ENCODE measurements around the gene AFF1. TPM values are rescaled to one million over a fixed set of nuclear protein-coding genes. Genes with fewer than 3 reads are reported as not detected.
A peak's percentile ranks its signal among the peaks of the same experiment; 100 is the strongest.

Gene AFF1
- total and polyA plus RNA-seq, 4 donors = 7.2 to 42.8 (median 21.5) TPM

- Histone ChIP-seq H3K36me3 (ENCODE audit: control insufficient read depth in 4 of 4, insufficient read depth in 3 of 4, low read depth in 1 of 4, low read length in 3 of 4) (no peaks in the 10 kb centered on the region), H3K4me1 (ENCODE audit: control insufficient read depth in 4 of 4, insufficient read depth in 4 of 4, low read length in 3 of 4) (peaks cover 6 to 50% (median 35%) of the 10 kb centered on the region in 4 donors), H3K9me3 (ENCODE audit: control insufficient read depth in 4 of 4, low read length in 3 of 4) (no peaks in the 10 kb centered on the region), H3K4me3 (ENCODE audit: low read depth in 1 of 3, low read length in 3 of 3) (no peak overlapping the region), H3K27ac (ENCODE audit: low read depth in 1 of 2, low read length in 2 of 2) (no peak overlapping the region), H3K27me3 (ENCODE audit: control insufficient read depth in 4 of 4, insufficient read depth in 4 of 4, low read length in 3 of 4) (no peaks in the 10 kb centered on the region), H3K9ac (ENCODE audit: low read depth in 1 of 2, low read length in 2 of 2) (no peak overlapping the region)
- 47% methylated on average over 4 of the region's 4 CpGs for WGBS
- TF ChIP-seq FOXA2 (IDR thresholded peaks at IDR 0.05) = no peak
- DNase-seq (ENCODE audit: low spot score) = no peak
Measured at GRCh38 chr4:87026800-87027495, 92.1 kb downstream of the AFF1 start.

GRCh38 chr4:87029356-87029755 lies 94.5 kb downstream of the AFF1 start:
- no peaks in the 10 kb centered on the region for H3K36me3 ChIP-seq (ENCODE audit: control insufficient read depth in 4 of 4, insufficient read depth in 3 of 4, low read depth in 1 of 4, low read length in 3 of 4)
- no peaks in the 10 kb centered on the region for H3K9me3 ChIP-seq (ENCODE audit: control insufficient read depth in 4 of 4, low read length in 3 of 4)
- peak overlapping the region; percentile 30 to 66 for H3K27ac ChIP-seq (ENCODE audit: low read depth in 1 of 2, low read length in 2 of 2)
- 66% methylated on average over 5 of the region's 5 CpGs for WGBS
- no peak overlapping the region for H3K4me3 ChIP-seq (ENCODE audit: low read depth in 1 of 3, low read length in 3 of 3)
- no peak for DNase-seq (ENCODE audit: low spot score)
- peaks cover 7 to 64% (median 51%) of the 10 kb centered on the region in 4 donors for H3K4me1 ChIP-seq (ENCODE audit: control insufficient read depth in 4 of 4, insufficient read depth in 4 of 4, low read length in 3 of 4)
- no peak overlapping the region for H3K9ac ChIP-seq (ENCODE audit: low read depth in 1 of 2, low read length in 2 of 2)
- no peaks in the 10 kb centered on the region for H3K27me3 ChIP-seq (ENCODE audit: control insufficient read depth in 4 of 4, insufficient read depth in 4 of 4, low read length in 3 of 4)
- TF ChIP-seq SP1 (IDR thresholded peaks at IDR 0.05) (peak; percentile 69), RXRA (IDR thresholded peaks at IDR 0.05) (peak; percentile 39 to 43), RAD21 (IDR thresholded peaks at IDR 0.05) (peak; percentile 14 to 38), ZBTB33 (IDR thresholded peaks at IDR 0.05) (no peak), NR2F2 (IDR thresholded peaks at IDR 0.05) (peak; percentile 83)

GRCh38 chr4:87030124-87030523 lies 95.3 kb downstream of the AFF1 start:
- Histone ChIP-seq H3K36me3 (ENCODE audit: control insufficient read depth in 4 of 4, insufficient read depth in 3 of 4, low read depth in 1 of 4, low read length in 3 of 4) (no peaks in the 10 kb centered on the region), H3K9ac (ENCODE audit: low read depth in 1 of 2, low read length in 2 of 2) (no peak overlapping the region), H3K27ac (ENCODE audit: low read depth in 1 of 2, low read length in 2 of 2) (no peak overlapping the region), H3K9me3 (ENCODE audit: control insufficient read depth in 4 of 4, low read length in 3 of 4) (no peaks in the 10 kb centered on the region), H3K4me3 (ENCODE audit: low read depth in 1 of 3, low read length in 3 of 3) (no peak overlapping the region), H3K27me3 (ENCODE audit: control insufficient read depth in 4 of 4, insufficient read depth in 4 of 4, low read length in 3 of 4) (no peaks in the 10 kb centered on the region), H3K4me1 (ENCODE audit: control insufficient read depth in 4 of 4, insufficient read depth in 4 of 4, low read length in 3 of 4) (peaks cover 7 to 69% (median 49%) of the 10 kb centered on the region in 4 donors)
- WGBS = 85% methylated on average over 4 of the region's 4 CpGs
- no peak for TF ChIP-seq CTCF (IDR thresholded peaks at IDR 0.05; ENCODE audit: low read depth, low read length, missing input control)
- no peak for TF ChIP-seq JUND (IDR thresholded peaks at IDR 0.05)
- TF ChIP-seq YY1 (IDR thresholded peaks at IDR 0.05) = no peak
- no peak for TF ChIP-seq HNF4G (IDR thresholded peaks at IDR 0.05)
- TF ChIP-seq FOXA1 (IDR thresholded peaks at IDR 0.05) = no peak
- no peak for TF ChIP-seq REST (IDR thresholded peaks at IDR 0.05)
- no peak for TF ChIP-seq ATF3 (IDR thresholded peaks at IDR 0.05)
- no peak for TF ChIP-seq HNF4A (conservative IDR thresholded peaks at IDR 0.05)
- no peak for TF ChIP-seq RAD21 (IDR thresholded peaks at IDR 0.05)
- no peak for TF ChIP-seq MAX (IDR thresholded peaks at IDR 0.05)
- no peak for TF ChIP-seq NR2F2 (IDR thresholded peaks at IDR 0.05)
- TF ChIP-seq GABPA (IDR thresholded peaks at IDR 0.05 in 1 of 2, conservative IDR thresholded peaks at IDR 0.05 in 1 of 2) = no peak
- no peak for TF ChIP-seq RXRA (IDR thresholded peaks at IDR 0.05)
- DNase-seq (ENCODE audit: low spot score) = no peak

Data from liver (tissue), 9 donors.